Peyer's patch (tissue), 4 donors: ENCODE results near the gene NFIB. TPM values are rescaled to one million over a fixed set of nuclear protein-coding genes. Genes with fewer than 3 reads are reported as not detected.
A peak's percentile ranks its signal among the peaks of the same experiment; 100 is the strongest.

Experiments used
- DNase-seq, 3 donors: peaks; one replicate each; pipeline ENCODE4 v3.0.0-alpha.2; 2017 to 2019
- H3K27ac ChIP-seq, 4 donors: fragments of 200-600 bp; sonication (generic); one replicate each; pipeline ENCODE4 v1.5.1; 2016 to 2019
- H3K27me3 ChIP-seq, 2 donors: fragments of 200-600 bp; sonication (generic); one replicate each; pipeline ENCODE4 v1.5.1; 2019
- H3K36me3 ChIP-seq, 3 donors: fragments of 200-600 bp; sonication (generic); one replicate each; pipeline ENCODE4 v1.5.1; 2016 to 2019
- H3K4me1 ChIP-seq, 4 donors: fragments of 200-600 bp; sonication (generic); one replicate each; pipeline ENCODE4 v1.5.1; 2016 to 2019
- H3K4me3 ChIP-seq, 4 donors: fragments of 200-600 bp; sonication (generic); 1 replicate in 3 of 4; 2 replicates in 1 of 4; pipeline ENCODE4 v1.5.1; 2016 to 2019; ENCODE audit warnings: mild to moderate bottlenecking in 1 of 4
- H3K9me3 ChIP-seq, 4 donors: fragments of 200-600 bp; sonication (generic); one replicate each; pipeline ENCODE4 v1.5.1; 2016 to 2019; ENCODE audit warnings: mild to moderate bottlenecking in 1 of 4
- CTCF ChIP-seq, 6 experiments: fragments of 450-650 bp in 4 of 6; fragments of 200-600 bp in 2 of 6; sonication (generic) in 1 of 6; IDR thresholded peaks; one replicate each; pipeline ENCODE4 v1.5.1; 2017 to 2019; ENCODE audit warnings: antibody characterized with exemption in 6 of 6, mild to moderate bottlenecking in 3 of 6, moderate library complexity in 1 of 6
- POLR2A ChIP-seq, 2 donors: fragments of 450-650 bp; IDR thresholded peaks; one replicate each; pipeline ENCODE4 v1.5.1; 2017; ENCODE audit warnings: antibody characterized with exemption in 2 of 2, mild to moderate bottlenecking in 2 of 2, moderate library complexity in 2 of 2
- total RNA-seq, 4 donors: library from RNA; depleted of rRNA; stranded (reverse); fragments of >200 nt; gene quantifications; one replicate each; pipeline ENCODE4 v1.1.0, GENCODE V29; 2016

Gene NFIB
- total RNA-seq, 4 donors from 2014 or later: 89.7 to 229 (median 159) TPM

DNA sequence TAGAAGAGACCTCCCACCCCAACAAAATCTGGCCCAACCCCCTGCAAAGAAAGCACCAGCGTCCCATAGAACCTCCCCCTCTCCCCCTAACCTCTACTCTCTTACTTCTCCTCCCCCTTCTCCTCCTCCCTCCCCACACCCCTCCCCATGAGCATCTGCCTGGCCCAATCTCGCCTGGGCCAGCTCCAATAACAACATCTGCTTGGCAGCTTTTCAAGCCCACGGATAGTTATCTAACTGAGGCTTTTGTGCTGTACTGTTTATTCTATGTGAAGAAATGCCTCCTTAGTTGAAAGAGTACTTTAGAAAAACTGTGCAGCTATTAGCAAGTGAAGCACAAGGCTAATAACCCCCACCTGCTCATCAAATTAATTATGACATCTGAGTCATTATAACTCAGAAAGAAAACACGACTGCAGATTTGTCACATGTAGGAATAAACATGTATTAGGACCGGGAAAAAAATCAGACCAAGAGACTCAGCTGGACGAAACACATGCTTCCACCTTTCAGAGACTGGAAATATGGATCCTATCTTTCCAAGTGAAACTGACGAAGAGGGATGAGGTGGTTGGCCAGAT lies 42.8 kb downstream of the NFIB start:
- peak in 2 of 3 donors; percentile 52 to 58 for DNase-seq
- Histone ChIP-seq H3K27me3 (no peaks in the 10 kb centered on the region), H3K36me3 (no peaks in the 10 kb centered on the region), H3K9me3 (no peaks in the 10 kb centered on the region), H3K27ac (peak overlapping the region in 1 of 4 donors; percentile 32), H3K4me1 (peaks cover 0 to 30% (median 0%) of the 10 kb centered on the region in 4 donors), H3K4me3 (no peak overlapping the region)
- no peak for TF ChIP-seq CTCF (IDR thresholded peaks at IDR 0.05)
- TF ChIP-seq POLR2A (IDR thresholded peaks at IDR 0.05): no peak

DNA sequence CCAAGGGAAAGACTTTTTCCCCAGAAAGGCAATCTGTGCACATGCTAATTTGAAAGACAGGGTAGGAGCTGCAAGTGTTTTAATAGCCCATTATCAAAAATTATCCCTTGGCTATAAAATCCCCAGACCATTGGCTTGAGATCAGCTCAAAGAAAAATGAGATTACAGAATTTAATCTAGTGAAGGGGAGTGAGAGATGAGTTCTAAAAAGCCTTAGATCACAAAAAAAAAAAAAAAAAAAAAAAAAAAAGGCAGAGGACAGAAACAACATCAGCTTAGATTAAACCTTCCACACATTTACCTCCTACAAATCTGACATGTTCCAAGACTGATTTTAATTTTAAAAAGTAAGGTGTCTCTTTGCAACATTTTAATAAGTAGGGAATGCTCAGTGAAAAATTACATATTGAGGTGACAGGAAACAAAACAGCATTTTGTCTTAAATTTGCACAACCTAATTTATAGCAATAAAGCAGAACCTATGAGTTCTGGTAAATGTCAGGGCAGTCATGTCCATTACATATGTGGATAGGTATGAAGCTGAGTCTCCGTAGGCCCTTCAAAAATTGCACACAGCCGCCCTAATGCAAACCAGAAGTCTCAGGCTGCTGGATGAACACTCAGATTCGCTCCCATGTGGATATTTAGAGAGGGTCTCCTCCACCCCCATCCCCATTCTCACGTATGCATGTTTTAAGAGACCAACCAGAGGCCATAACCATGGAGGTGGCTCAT lies 43.4 kb downstream of the NFIB start:
- no peak overlapping the region for H3K4me3 ChIP-seq
- no peaks in the 10 kb centered on the region for H3K9me3 ChIP-seq
- H3K27ac ChIP-seq: peak overlapping the region in 1 of 4 donors; percentile 32
- DNase-seq: no peak
- TF ChIP-seq POLR2A (IDR thresholded peaks at IDR 0.05): no peak
- no peak for TF ChIP-seq CTCF (IDR thresholded peaks at IDR 0.05)
- H3K36me3 ChIP-seq: no peaks in the 10 kb centered on the region
- H3K27me3 ChIP-seq: no peaks in the 10 kb centered on the region
- peaks cover 0 to 30% (median 0%) of the 10 kb centered on the region in 4 donors for H3K4me1 ChIP-seq

DNA sequence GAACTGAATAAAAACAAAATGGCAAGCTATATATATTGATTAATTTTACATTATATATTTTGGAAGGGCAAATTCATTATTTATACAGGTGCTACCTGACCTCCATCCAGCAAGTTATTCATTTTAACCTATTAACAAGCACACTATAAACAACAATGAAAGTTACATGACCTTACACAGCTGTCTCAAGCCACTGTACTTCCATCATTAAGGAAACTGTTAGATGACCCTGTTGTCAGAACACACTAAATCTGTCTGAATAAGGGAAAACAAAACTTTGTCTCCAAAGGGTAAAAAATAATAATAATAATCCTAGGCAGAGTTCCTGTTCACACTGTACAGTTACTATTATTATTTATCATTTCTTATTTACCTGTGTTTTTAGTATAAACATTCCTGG lies 44.0 kb downstream of the NFIB start:
- no peak for DNase-seq
- Histone ChIP-seq H3K4me3 (no peak overlapping the region), H3K4me1 (peaks cover 0 to 28% (median 0%) of the 10 kb centered on the region in 4 donors), H3K27ac (no peak overlapping the region), H3K27me3 (no peaks in the 10 kb centered on the region), H3K9me3 (no peaks in the 10 kb centered on the region), H3K36me3 (no peaks in the 10 kb centered on the region)
- TF ChIP-seq POLR2A (IDR thresholded peaks at IDR 0.05) (no peak), CTCF (IDR thresholded peaks at IDR 0.05) (no peak)

GRCh38 chr9:14263707-14264483 lies 50.0 kb downstream of the NFIB start:
- Histone ChIP-seq H3K9me3 (no peaks in the 10 kb centered on the region), H3K4me3 (no peak overlapping the region), H3K36me3 (no peaks in the 10 kb centered on the region), H3K27ac (no peak overlapping the region), H3K4me1 (no peaks in the 10 kb centered on the region), H3K27me3 (no peaks in the 10 kb centered on the region)
- no peak for DNase-seq
- TF ChIP-seq POLR2A (IDR thresholded peaks at IDR 0.05) (no peak), CTCF (IDR thresholded peaks at IDR 0.05) (no peak)

DNA sequence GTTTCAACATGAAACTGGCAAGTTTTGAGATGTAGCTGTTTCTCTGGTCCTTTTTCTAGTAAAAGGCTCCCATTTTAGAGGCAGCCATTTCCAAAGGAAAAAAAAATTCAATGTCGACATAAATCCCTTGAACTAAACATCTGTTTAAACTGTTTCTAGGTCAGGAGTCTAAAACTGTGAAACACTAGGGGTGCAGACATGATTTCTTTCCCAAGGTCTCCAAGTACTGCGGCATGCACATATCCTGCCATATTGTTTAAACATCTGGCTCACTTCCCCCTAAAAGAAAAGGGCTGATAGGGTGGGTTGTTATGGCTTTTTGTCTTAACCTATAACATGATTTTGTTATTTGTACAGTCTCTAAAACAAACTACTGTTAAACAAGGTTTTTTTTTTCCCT lies 51.1 kb downstream of the NFIB start:
- TF ChIP-seq CTCF (IDR thresholded peaks at IDR 0.05): no peak
- TF ChIP-seq POLR2A (IDR thresholded peaks at IDR 0.05): no peak
- Histone ChIP-seq H3K36me3 (no peaks in the 10 kb centered on the region), H3K4me1 (peaks cover 0 to 7% (median 0%) of the 10 kb centered on the region in 4 donors), H3K9me3 (no peaks in the 10 kb centered on the region), H3K4me3 (no peak overlapping the region), H3K27ac (no peak overlapping the region), H3K27me3 (no peaks in the 10 kb centered on the region)
- DNase-seq: no peak
